Measurements from ENCODE around the gene CACYBP. TPM values are rescaled to one million over a fixed set of nuclear protein-coding genes. Genes with fewer than 3 reads are reported as not detected.
"Not testable (repeated sequence)": the region's sequence is repeated elsewhere in the genome, so short reads cannot be mapped to it uniquely, and the experiment has no call there.

Gene CACYBP
- total RNA-seq, 1 experiment from 2014 or later: 202 TPM

DNA sequence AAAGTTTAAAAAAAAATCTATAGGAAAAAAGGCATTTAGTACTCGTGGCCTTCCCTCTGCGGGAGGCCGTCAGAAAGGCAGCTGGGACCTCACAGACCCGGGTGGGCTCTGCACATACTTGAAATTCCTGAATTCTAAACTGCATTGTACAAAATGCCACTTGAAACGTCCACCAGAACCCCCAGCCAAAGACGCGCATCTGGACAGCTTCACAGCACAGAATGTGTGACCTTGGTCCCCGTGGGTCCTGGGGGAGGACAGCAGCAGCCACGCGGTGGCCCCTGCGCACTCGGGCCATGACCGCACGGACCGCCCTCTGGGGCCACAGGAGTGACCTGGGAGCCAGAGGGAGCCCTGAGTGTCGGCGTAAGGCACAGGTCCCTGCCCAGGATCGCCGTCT lies 44.1 kb downstream of the CACYBP start:
- no peak for DNase-seq

DNA sequence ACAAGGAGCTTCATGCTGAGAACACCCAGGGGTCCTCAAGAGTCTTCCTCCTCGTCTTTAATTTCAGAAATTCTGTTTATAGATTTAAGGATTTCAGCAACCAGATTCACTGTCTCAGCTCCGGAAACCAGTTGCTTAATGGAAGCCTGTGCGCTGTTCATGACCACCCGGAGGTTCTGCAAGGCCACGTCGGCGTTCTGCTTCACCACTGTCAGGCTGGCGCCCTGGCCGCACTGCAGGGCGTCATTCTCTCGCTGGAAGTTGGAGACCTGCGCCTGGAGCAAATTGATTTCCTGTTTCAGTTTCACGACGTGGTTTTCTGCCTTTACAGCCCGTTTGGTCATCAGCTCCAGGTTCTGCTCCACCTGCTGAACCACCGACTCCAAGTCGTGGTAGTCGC lies 44.8 kb downstream of the CACYBP start:
- H3K4me3 Mint-ChIP-seq; H3K4me2 ChIP-seq (ENCODE audit: insufficient read depth, insufficient read length, low read length); H4K5ac ChIP-seq (ENCODE audit: insufficient read length, low read depth, low read length); H3K9me3 Mint-ChIP-seq; H3K56ac ChIP-seq (ENCODE audit: insufficient read length, low read depth, low read length); H3K14ac ChIP-seq (ENCODE audit: insufficient read depth, low read length); H3K27me3 ChIP-seq (ENCODE audit: insufficient read depth, low read length); H3K36me3 Mint-ChIP-seq (ENCODE audit: insufficient read depth in 1 of 3, low read depth in 3 of 3); H4K91ac ChIP-seq (ENCODE audit: insufficient read length, low read depth, low read length); H3K4me1 Mint-ChIP-seq; H2AK5ac ChIP-seq (ENCODE audit: insufficient read length, low read length); H2AFZ ChIP-seq (ENCODE audit: low read length); H3K79me2 ChIP-seq (ENCODE audit: insufficient read depth, low read length); H2BK12ac ChIP-seq (ENCODE audit: insufficient read length, low read depth, low read length); H4K20me1 ChIP-seq (ENCODE audit: control insufficient read depth, insufficient read depth, insufficient read length); H4K8ac ChIP-seq (replicated peaks; ENCODE audit: insufficient read length, low read depth, low read length); H3K4ac ChIP-seq (ENCODE audit: low read depth, low read length); H3K23me2 ChIP-seq (ENCODE audit: insufficient read length, low read depth, low read length, poor library complexity, severe bottlenecking); H2BK5ac ChIP-seq (ENCODE audit: insufficient read length, low read length); H3K27me3 Mint-ChIP-seq (ENCODE audit: low read depth); H3K9ac ChIP-seq (ENCODE audit: extremely low read depth, insufficient read length, low read length); H3K79me1 ChIP-seq (ENCODE audit: insufficient read depth, low read depth, low read length, poor library complexity, severe bottlenecking); H3K23ac ChIP-seq (ENCODE audit: insufficient read length, low read depth, low read length); H3T11ph ChIP-seq (ENCODE audit: low read length); DNase-seq; H3K9me3 ChIP-seq (ENCODE audit: control insufficient read depth, low read depth, low read length); H2BK20ac ChIP-seq (ENCODE audit: low read depth, low read length, poor library complexity, severe bottlenecking); H3K4me1 ChIP-seq (ENCODE audit: insufficient read depth, low read length); H3K27ac ChIP-seq (ENCODE audit: insufficient read length, low read depth, low read length); H3K18ac ChIP-seq (ENCODE audit: insufficient read length, low read depth, low read length); H2BK120ac ChIP-seq (ENCODE audit: low read depth, low read length, poor library complexity, severe bottlenecking); H2BK15ac ChIP-seq (ENCODE audit: low read depth, low read length): not testable (repeated sequence)
- no CpG with 5 or more reads among the region's 18 CpGs for WGBS (ENCODE audit: extremely low coverage, insufficient read length, low lambda C conversion rate)
- peak overlapping the region in 1 of 3 experiments; percentile 6; a peak in 1 of 7 replicates for H3K27ac Mint-ChIP-seq

More for the DNA sequence above, 44.1 kb downstream of the CACYBP start:
- H2BK15ac ChIP-seq (ENCODE audit: low read depth, low read length): no peak overlapping the region
- no peak overlapping the region for H3K9ac ChIP-seq (ENCODE audit: extremely low read depth, insufficient read length, low read length)
- no peaks in the 10 kb centered on the region for H3K79me1 ChIP-seq (ENCODE audit: insufficient read depth, low read depth, low read length, poor library complexity, severe bottlenecking)
- no peak overlapping the region for H2BK20ac ChIP-seq (ENCODE audit: low read depth, low read length, poor library complexity, severe bottlenecking)
- no peak overlapping the region for H2AK5ac ChIP-seq (ENCODE audit: insufficient read length, low read length)
- H3K4me2 ChIP-seq (ENCODE audit: insufficient read depth, insufficient read length, low read length): no peak overlapping the region
- H3K18ac ChIP-seq (ENCODE audit: insufficient read length, low read depth, low read length): peak overlapping the region; percentile 62
- TF ChIP-seq, protein P1, sequence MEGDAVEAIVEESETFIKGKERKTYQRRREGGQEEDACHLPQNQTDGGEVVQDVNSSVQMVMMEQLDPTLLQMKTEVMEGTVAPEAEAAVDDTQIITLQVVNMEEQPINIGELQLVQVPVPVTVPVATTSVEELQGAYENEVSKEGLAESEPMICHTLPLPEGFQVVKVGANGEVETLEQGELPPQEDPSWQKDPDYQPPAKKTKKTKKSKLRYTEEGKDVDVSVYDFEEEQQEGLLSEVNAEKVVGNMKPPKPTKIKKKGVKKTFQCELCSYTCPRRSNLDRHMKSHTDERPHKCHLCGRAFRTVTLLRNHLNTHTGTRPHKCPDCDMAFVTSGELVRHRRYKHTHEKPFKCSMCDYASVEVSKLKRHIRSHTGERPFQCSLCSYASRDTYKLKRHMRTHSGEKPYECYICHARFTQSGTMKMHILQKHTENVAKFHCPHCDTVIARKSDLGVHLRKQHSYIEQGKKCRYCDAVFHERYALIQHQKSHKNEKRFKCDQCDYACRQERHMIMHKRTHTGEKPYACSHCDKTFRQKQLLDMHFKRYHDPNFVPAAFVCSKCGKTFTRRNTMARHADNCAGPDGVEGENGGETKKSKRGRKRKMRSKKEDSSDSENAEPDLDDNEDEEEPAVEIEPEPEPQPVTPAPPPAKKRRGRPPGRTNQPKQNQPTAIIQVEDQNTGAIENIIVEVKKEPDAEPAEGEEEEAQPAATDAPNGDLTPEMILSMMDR (conservative IDR thresholded peaks at IDR 0.05): no peak
- H3K27me3 ChIP-seq (ENCODE audit: insufficient read depth, low read length): no peaks in the 10 kb centered on the region
- H3K79me2 ChIP-seq (ENCODE audit: insufficient read depth, low read length): no peaks in the 10 kb centered on the region
- no peak overlapping the region for H3K4me3 Mint-ChIP-seq
- no peaks in the 10 kb centered on the region for H3K9me3 Mint-ChIP-seq
- no peak overlapping the region for H3K23ac ChIP-seq (ENCODE audit: insufficient read length, low read depth, low read length)
- no peaks in the 10 kb centered on the region for H3K36me3 Mint-ChIP-seq (ENCODE audit: insufficient read depth in 1 of 3, low read depth in 3 of 3)
- H3K27me3 Mint-ChIP-seq (ENCODE audit: low read depth): no peaks in the 10 kb centered on the region
- H2BK120ac ChIP-seq (ENCODE audit: low read depth, low read length, poor library complexity, severe bottlenecking): no peak overlapping the region
- WGBS (ENCODE audit: extremely low coverage, insufficient read length, low lambda C conversion rate): no CpG with 5 or more reads among the region's 19 CpGs
- no peak overlapping the region for H2BK12ac ChIP-seq (ENCODE audit: insufficient read length, low read depth, low read length)
- H3K56ac ChIP-seq (ENCODE audit: insufficient read length, low read depth, low read length): no peak overlapping the region
- H4K91ac ChIP-seq (ENCODE audit: insufficient read length, low read depth, low read length): no peak overlapping the region
- H3K23me2 ChIP-seq (ENCODE audit: insufficient read length, low read depth, low read length, poor library complexity, severe bottlenecking): no peaks in the 10 kb centered on the region
- H3K4ac ChIP-seq (ENCODE audit: low read depth, low read length): no peak overlapping the region
- no peak overlapping the region for H2BK5ac ChIP-seq (ENCODE audit: insufficient read length, low read length)
- H3K27ac ChIP-seq (ENCODE audit: insufficient read length, low read depth, low read length): no peak overlapping the region
- H3K27ac Mint-ChIP-seq: no peak overlapping the region; a peak in 1 of 7 replicates
- no peaks in the 10 kb centered on the region for H3K4me1 ChIP-seq (ENCODE audit: insufficient read depth, low read length)
- no peak overlapping the region for H2AFZ ChIP-seq (ENCODE audit: low read length)
- no peak overlapping the region for H4K8ac ChIP-seq (replicated peaks; ENCODE audit: insufficient read length, low read depth, low read length)
- H4K20me1 ChIP-seq (ENCODE audit: control insufficient read depth, insufficient read depth, insufficient read length): no peaks in the 10 kb centered on the region
- no peaks in the 10 kb centered on the region for H3K9me3 ChIP-seq (ENCODE audit: control insufficient read depth, low read depth, low read length)
- H3K4me1 Mint-ChIP-seq: peaks cover 6 to 8% of the 10 kb centered on the region in 2 experiments; a peak in 2 of 4 replicates
- H4K5ac ChIP-seq (ENCODE audit: insufficient read length, low read depth, low read length): no peak overlapping the region
- H3K14ac ChIP-seq (ENCODE audit: insufficient read depth, low read length): peak overlapping the region; percentile 76; the same call in 1 of the 2 replicates
- no peak overlapping the region for H3T11ph ChIP-seq (ENCODE audit: low read length)

Data from H9 (cell line).